MM.1S (cell line): ENCODE results near the gene SSTR1.

Experiments used
- EZH2 ChIP-seq: fragments of 300-600 bp; sonication (generic); optimal IDR thresholded peaks from 2 replicates; pipeline ENCODE3; 2017; ENCODE audit warnings: low read depth, mild to moderate bottlenecking, antibody characterized with exemption, low read length, mixed read lengths
- EZH2phosphoT487 ChIP-seq: fragments of 300-600 bp; sonication (generic); IDR thresholded peaks from 2 replicates; pipeline ENCODE4 v1.6.1; 2018; ENCODE audit warnings: antibody characterized with exemption, low read length
- TF ChIP-seq, protein P1 (sequence below): fragments of 300-600 bp; sonication (generic); IDR thresholded peaks from 2 replicates; pipeline ENCODE4 v1.5.1; 2016; ENCODE audit warnings: antibody characterized with exemption, low read length, mixed read lengths

DNA sequence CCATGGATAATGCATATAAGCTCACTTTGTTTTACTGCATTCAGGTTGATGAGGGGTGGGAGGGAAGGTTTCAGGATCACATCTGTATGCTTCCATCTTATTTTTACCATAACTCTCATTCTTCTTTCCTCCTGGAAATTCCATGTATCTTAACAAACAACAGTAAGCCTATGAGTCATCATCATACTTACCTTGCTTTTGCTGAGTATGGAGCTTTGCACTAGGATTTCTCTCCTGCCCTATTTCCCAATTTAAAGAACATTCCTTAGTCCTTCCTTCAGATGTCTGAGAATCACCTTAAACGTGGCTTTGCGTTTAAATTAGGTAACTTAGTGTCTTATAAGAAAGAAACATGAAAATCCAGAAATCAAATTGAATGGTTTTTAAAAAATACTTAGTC, 49.8 kb downstream of the SSTR1 start:
- TF ChIP-seq, protein P1, sequence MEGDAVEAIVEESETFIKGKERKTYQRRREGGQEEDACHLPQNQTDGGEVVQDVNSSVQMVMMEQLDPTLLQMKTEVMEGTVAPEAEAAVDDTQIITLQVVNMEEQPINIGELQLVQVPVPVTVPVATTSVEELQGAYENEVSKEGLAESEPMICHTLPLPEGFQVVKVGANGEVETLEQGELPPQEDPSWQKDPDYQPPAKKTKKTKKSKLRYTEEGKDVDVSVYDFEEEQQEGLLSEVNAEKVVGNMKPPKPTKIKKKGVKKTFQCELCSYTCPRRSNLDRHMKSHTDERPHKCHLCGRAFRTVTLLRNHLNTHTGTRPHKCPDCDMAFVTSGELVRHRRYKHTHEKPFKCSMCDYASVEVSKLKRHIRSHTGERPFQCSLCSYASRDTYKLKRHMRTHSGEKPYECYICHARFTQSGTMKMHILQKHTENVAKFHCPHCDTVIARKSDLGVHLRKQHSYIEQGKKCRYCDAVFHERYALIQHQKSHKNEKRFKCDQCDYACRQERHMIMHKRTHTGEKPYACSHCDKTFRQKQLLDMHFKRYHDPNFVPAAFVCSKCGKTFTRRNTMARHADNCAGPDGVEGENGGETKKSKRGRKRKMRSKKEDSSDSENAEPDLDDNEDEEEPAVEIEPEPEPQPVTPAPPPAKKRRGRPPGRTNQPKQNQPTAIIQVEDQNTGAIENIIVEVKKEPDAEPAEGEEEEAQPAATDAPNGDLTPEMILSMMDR, result no peak
- no peak for TF ChIP-seq EZH2
- TF ChIP-seq EZH2phosphoT487, result no peak
